ENCODE measurements around the gene KRT32. TPM values are rescaled to one million over a fixed set of nuclear protein-coding genes. Genes with fewer than 3 reads are reported as not detected.

Gene KRT32
- total RNA-seq, 2 donors from 2014 or later: not detected

- no peak for ATAC-seq
- Mint-ChIP-seq H3K36me3 (no peaks in the 10 kb centered on the region), H3K27ac (no peak overlapping the region), H3K9me3 (no peaks in the 10 kb centered on the region), H3K27me3 (peaks cover 0 to 4% of the 10 kb centered on the region in 2 donors), H3K4me1 (ENCODE audit: low read depth in 2 of 2) (no peaks in the 10 kb centered on the region), H3K4me3 (no peak overlapping the region)
- peak; percentile 23 for DNase-seq (ENCODE audit: low spot score)
These were observed 18.0 kb upstream of the KRT32 start for GRCh38 chr17:41484920-41485904.

- no peaks in the 10 kb centered on the region for H3K9me3 Mint-ChIP-seq
- no peaks in the 10 kb centered on the region for H3K4me1 Mint-ChIP-seq (ENCODE audit: low read depth in 2 of 2)
- ATAC-seq: no peak
- H3K27me3 Mint-ChIP-seq: peaks cover 0 to 4% of the 10 kb centered on the region in 2 donors
- H3K4me3 Mint-ChIP-seq: no peak overlapping the region
- H3K36me3 Mint-ChIP-seq: no peaks in the 10 kb centered on the region
- peak; percentile 25 for DNase-seq (ENCODE audit: low spot score)
- no peak overlapping the region for H3K27ac Mint-ChIP-seq
These were observed 17.0 kb upstream of the KRT32 start for GRCh38 chr17:41483991-41484826.

DNA sequence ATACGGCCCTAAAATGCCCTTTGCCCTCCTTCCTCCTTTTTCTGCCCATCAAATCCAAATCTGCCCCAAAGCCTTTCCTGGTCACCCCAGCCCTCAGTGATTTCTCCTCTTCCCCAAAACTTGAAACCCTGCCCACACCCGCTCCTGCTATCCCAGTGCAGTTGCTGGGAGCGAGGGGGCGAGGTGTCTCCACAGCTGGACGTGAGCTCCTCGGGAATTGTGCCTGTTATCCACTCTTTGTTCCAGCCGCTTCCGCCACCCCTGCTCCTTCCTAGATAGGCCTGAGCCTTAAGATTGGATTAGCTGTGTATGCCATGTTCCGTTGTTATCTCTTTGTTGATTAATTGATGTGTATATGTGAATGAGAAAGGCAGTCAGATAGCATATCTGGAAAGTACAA, 16.3 kb upstream of the KRT32 start:
- H3K4me3 Mint-ChIP-seq: no peak overlapping the region

DNA sequence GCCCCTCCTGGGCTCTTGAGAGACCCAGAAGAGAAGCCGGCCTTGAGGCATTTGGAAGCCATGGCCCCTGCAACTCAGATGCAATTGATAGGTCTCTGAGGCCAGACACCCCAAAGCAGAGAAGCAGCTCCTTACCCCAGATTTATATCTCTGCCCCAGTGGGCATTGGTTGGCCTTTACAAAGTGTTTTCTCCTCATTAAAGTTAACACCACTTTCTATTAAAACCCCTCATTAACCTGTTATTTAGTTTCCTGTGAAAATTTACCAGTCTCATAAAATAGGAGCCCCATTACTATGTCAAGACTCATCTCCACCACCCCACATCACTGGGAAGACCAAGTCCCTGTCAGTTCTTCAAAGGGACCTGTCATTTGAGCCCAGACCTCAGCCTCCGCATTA, 13.8 kb upstream of the KRT32 start, which contains the start of gene KRT35:
TSS of gene KRT35 (minus strand) at position 116 of the 400 bp plus-strand sequence. CDS start at position 62, 54 bp downstream.
- no peak for DNase-seq (ENCODE audit: low spot score)
- Mint-ChIP-seq H3K4me1 (ENCODE audit: low read depth in 2 of 2) (no peaks in the 10 kb centered on the region), H3K4me3 (no peak within 1 kb of the TSS), H3K27me3 (peaks cover 0 to 4% of the 10 kb centered on the region in 2 donors), H3K9me3 (no peaks in the 10 kb centered on the region), H3K27ac (no peak within 1 kb of the TSS), H3K36me3 (no peaks in the 10 kb centered on the region)
- no peak for ATAC-seq

More for the DNA sequence above, 16.3 kb upstream of the KRT32 start:
- Mint-ChIP-seq H3K27me3 (peaks cover 0 to 4% of the 10 kb centered on the region in 2 donors), H3K27ac (no peak overlapping the region), H3K9me3 (no peaks in the 10 kb centered on the region), H3K4me1 (ENCODE audit: low read depth in 2 of 2) (no peaks in the 10 kb centered on the region), H3K36me3 (no peaks in the 10 kb centered on the region)
- ATAC-seq (no peak), DNase-seq (ENCODE audit: low spot score) (no peak)

GRCh38 chr17:41480581-41480980, 13.4 kb upstream of the KRT32 start:
- DNase-seq (ENCODE audit: low spot score) (no peak), ATAC-seq (no peak)
- Mint-ChIP-seq H3K4me1 (ENCODE audit: low read depth in 2 of 2) (no peaks in the 10 kb centered on the region), H3K27me3 (peaks cover 0 to 4% of the 10 kb centered on the region in 2 donors), H3K36me3 (no peaks in the 10 kb centered on the region), H3K4me3 (no peak overlapping the region), H3K27ac (no peak overlapping the region), H3K9me3 (no peaks in the 10 kb centered on the region)

DNA sequence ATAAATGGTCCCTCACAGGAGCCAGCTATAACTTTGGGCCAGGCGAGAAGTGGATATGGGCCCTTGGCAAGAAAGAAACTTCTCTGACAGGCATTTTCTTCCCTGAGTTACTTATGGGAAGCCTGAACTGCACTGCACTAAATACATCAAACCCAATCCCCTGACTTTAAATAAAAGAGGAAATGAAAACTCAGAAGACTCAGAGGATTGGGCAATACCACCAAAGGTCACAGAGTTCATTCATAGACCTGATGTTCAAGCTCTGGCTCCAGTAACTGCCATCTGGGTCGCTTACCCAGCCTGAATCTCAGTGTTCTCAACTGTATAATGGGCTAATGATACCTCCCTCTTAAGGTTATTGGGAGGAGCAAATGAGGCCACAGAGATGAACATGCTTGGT, 12.9 kb upstream of the KRT32 start:
- DNase-seq (ENCODE audit: low spot score): no peak
- H3K9me3 Mint-ChIP-seq: no peaks in the 10 kb centered on the region

DNA sequence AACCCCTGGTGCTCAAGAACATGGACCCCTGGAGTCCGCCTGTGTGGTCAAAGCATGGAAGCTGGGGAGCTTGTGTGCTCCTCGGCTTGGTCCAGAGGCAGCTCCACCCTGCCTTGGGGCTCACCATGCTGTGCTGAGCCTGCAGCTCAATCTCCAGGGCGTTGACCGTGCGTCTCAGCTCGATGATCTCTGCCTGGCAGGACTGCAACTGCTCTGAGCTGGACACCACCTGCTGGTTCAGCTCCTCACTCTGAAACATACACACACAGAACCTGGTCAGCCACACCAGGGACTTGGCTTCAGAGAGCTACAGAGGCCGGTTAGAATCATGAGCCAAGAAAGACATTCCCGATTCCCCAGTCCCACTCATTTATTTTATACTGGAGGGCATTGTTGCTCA, 11.1 kb upstream of the KRT32 start:
- Mint-ChIP-seq H3K9me3 (no peaks in the 10 kb centered on the region), H3K4me3 (no peak overlapping the region), H3K27ac (no peak overlapping the region), H3K27me3 (peaks cover under 1 to 5% of the 10 kb centered on the region in 2 donors), H3K4me1 (ENCODE audit: low read depth in 2 of 2) (no peaks in the 10 kb centered on the region), H3K36me3 (no peaks in the 10 kb centered on the region)
- ATAC-seq (no peak), DNase-seq (ENCODE audit: low spot score) (no peak)

More for the DNA sequence above, 12.9 kb upstream of the KRT32 start:
- Mint-ChIP-seq H3K36me3 (no peaks in the 10 kb centered on the region), H3K4me1 (ENCODE audit: low read depth in 2 of 2) (no peaks in the 10 kb centered on the region), H3K4me3 (no peak overlapping the region), H3K27me3 (peaks cover 0 to 4% of the 10 kb centered on the region in 2 donors), H3K27ac (no peak overlapping the region)
- ATAC-seq: no peak

- no peaks in the 10 kb centered on the region for H3K4me1 Mint-ChIP-seq (ENCODE audit: low read depth in 2 of 2)
- H3K4me3 Mint-ChIP-seq: no peak overlapping the region
These were observed 10.0 kb upstream of the KRT32 start for GRCh38 chr17:41476866-41477815.

DNA sequence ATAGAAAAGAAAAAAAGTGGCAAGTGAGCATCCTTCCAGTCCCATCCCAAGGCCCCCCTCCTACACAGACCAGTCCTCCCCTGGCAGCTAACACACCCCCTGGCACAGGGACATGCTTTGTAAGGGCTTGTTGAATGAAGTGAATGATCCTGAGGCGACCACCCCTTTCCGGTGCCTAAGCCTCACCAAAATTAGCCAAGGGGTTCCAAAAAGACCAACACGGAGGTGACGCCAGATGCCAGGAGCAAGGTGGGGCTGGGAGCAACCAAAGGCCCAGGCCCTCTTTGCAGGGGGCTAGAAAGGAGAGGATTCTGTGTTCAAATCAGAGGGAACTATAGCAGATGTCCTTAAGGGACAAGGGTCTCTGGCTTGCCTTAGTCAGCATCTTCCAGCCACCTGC, 8.2 kb upstream of the KRT32 start:
- Mint-ChIP-seq H3K36me3 (no peaks in the 10 kb centered on the region), H3K27me3 (peaks cover 7% of the 10 kb centered on the region in 2 donors), H3K27ac (no peak overlapping the region), H3K4me3 (no peak overlapping the region), H3K9me3 (no peaks in the 10 kb centered on the region), H3K4me1 (ENCODE audit: low read depth in 2 of 2) (no peaks in the 10 kb centered on the region)
- no peak for ATAC-seq
- no peak for DNase-seq (ENCODE audit: low spot score)

More at GRCh38 chr17:41476866-41477815, 10.0 kb upstream of the KRT32 start:
- no peak overlapping the region for H3K27ac Mint-ChIP-seq
- ATAC-seq: no peak
- no peaks in the 10 kb centered on the region for H3K9me3 Mint-ChIP-seq
- H3K36me3 Mint-ChIP-seq: no peaks in the 10 kb centered on the region
- H3K27me3 Mint-ChIP-seq: peaks cover 7% of the 10 kb centered on the region in 2 donors
- no peak for DNase-seq (ENCODE audit: low spot score)

DNA sequence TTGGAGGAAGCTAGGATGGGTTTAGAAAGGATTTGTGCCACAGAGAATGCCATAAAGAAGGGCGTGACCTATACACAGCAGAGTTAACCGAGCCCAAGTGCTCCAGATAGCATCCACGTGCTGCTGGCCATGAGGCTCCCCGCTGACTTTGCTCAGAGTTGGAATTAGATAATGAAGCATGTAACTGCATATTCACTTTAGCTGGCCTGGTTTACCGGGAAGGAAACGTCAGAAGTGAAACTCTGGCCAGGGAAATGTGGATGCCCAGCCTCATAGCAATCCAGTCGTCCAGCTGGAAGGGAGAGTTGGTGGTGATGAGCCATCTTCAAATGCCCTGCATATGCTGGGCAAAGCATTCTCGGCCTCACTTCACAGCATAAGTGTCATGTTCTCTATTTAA, 7.7 kb upstream of the KRT32 start:
- H3K9me3 Mint-ChIP-seq: no peaks in the 10 kb centered on the region
- ATAC-seq (no peak), DNase-seq (ENCODE audit: low spot score) (no peak)
- no peak overlapping the region for H3K4me3 Mint-ChIP-seq
- no peaks in the 10 kb centered on the region for H3K4me1 Mint-ChIP-seq (ENCODE audit: low read depth in 2 of 2)
- no peak overlapping the region for H3K27ac Mint-ChIP-seq
- no peaks in the 10 kb centered on the region for H3K36me3 Mint-ChIP-seq
- H3K27me3 Mint-ChIP-seq: peaks cover 7% of the 10 kb centered on the region in 2 donors

DNA sequence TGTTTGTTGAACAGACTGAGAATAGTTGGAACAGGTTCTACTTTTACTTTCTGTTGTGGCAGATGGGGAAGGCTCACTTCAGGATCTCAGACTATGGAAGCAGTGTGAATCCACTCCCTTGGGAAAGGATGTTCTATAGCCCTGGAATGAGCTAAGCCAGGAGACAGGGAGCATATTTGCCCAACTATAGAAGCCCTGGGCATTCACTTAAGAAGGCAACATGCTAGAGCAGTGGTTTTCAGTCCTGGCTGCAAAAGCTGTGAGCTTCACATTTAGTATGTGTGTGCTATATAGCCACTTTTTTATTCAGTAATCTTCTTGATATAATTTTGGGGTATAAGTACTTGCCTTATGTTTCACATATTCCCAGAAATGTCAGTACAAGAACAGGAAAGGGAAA, 1.2 kb upstream of the KRT32 start:
- Mint-ChIP-seq H3K9me3 (no peaks in the 10 kb centered on the region), H3K4me1 (ENCODE audit: low read depth in 2 of 2) (no peaks in the 10 kb centered on the region), H3K36me3 (no peaks in the 10 kb centered on the region), H3K4me3 (no peak overlapping the region), H3K27ac (no peak overlapping the region), H3K27me3 (peaks cover 6 to 7% of the 10 kb centered on the region in 2 donors)
- ATAC-seq (no peak), DNase-seq (ENCODE audit: low spot score) (no peak)

- ATAC-seq: no peak
- Mint-ChIP-seq H3K36me3 (no peaks in the 10 kb centered on the region), H3K27ac (no peak overlapping the region), H3K9me3 (no peaks in the 10 kb centered on the region), H3K4me1 (ENCODE audit: low read depth in 2 of 2) (no peaks in the 10 kb centered on the region), H3K4me3 (no peak overlapping the region), H3K27me3 (peaks cover 0 to 3% of the 10 kb centered on the region in 2 donors)
- no peak for DNase-seq (ENCODE audit: low spot score)
These were observed 375 bp upstream of the KRT32 start for GRCh38 chr17:41467561-41467960.

GRCh38 chr17:41464682-41465081, 2.5 kb downstream of the KRT32 start:
- H3K27me3 Mint-ChIP-seq: peaks cover 7 to 8% of the 10 kb centered on the region in 2 donors
- H3K4me1 Mint-ChIP-seq (ENCODE audit: low read depth in 2 of 2): no peaks in the 10 kb centered on the region
- peak in 1 of 2 donors; percentile 34 for ATAC-seq
- H3K36me3 Mint-ChIP-seq: no peaks in the 10 kb centered on the region
- H3K27ac Mint-ChIP-seq: no peak overlapping the region
- H3K9me3 Mint-ChIP-seq: no peaks in the 10 kb centered on the region
- no peak for DNase-seq (ENCODE audit: low spot score)
- no peak overlapping the region for H3K4me3 Mint-ChIP-seq

All from natural killer cell treated with Interleukin-12 subunit alpha and Interleukin-12 subunit beta and Interleukin-15 and Interleukin-18, amount 100 ng/mL, for 72 hours (primary cell).